C1 segment of cervical spinal cord (tissue), 14 donors: ENCODE results near the gene NPAS3.

Experiments
- DNase-seq, 14 donors: peaks; one replicate each; lab custom pipeline; 2025; lab: John Stamatoyannopoulos, UW

Gene NPAS3

DNA sequence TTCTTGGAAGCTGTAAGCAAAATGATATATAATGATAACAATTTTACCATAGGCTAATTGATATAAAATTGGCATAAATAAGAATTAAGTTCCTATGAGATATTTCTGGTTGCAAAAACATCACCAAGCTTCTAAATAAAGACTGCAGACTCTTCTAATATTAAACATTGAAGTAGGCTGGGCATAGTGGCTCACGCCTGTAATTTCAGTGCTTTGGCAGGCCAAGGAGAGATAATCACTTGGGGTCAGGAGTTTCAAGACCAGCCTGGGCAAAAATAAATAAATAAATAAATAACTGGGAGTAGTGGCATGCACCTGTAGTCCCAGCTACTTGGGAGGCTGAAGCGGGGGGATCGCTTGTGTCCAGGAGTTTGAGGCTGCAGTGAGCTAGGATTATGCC, 71.8 kb downstream of the NPAS3 start:
- no peak for DNase-seq

DNA sequence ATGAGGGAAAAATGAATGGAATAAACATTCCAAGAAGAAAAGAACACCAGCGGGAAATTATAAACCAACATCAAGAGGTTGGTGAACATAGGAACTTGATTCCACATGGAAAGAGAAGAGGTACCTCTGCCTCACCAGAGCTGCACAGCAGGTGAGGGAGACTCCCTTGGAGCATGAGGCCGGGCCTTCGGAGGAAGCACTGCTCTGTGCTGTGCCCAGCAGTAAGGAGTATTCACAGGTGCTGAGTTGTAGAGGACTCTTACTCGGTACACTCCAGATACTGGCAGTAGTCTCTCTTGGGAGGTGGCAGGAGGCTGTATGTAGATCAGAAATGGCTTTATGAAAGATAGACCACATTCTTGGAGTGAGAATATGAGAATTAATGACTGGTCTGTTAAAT, 76.0 kb downstream of the NPAS3 start:
- DNase-seq = no peak

DNA sequence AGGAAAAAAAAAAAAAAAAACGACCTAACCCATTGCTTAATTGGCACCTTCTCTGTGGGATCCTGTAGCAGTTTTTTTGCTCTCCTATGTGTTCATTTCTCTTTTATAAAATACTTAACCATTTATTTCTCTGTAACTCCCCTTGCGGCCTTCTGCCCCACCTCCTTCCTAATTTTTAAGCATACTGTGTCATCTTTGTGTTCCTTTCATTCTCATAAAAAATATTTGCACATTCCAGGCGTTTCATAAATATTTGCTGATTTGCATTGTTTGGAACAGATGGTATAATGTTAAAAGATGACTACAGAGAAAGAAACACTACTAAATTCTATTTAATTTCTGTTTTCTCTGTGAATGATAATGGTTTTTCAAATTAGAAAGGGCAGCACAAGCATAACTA, 77.9 kb downstream of the NPAS3 start:
- no peak for DNase-seq

DNA sequence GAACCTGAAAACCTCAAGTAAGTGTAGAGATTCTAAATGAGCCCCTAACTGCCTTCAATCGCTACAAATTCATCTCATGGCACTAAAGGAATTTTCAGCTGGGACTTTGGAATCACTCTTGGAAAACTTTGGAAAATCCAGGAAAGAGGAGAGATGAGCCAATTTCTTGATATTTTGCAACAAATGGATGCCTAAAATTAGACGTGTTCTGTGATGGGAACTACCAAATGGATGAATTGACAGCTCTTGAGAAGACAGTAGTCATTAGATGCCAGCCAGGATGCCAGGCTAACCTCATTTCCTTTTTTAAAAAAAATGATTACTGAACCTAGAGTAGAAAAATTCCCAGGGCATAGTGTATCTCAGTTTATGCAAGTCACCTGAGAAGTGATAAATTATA, 78.3 kb downstream of the NPAS3 start:
- no peak for DNase-seq

DNA sequence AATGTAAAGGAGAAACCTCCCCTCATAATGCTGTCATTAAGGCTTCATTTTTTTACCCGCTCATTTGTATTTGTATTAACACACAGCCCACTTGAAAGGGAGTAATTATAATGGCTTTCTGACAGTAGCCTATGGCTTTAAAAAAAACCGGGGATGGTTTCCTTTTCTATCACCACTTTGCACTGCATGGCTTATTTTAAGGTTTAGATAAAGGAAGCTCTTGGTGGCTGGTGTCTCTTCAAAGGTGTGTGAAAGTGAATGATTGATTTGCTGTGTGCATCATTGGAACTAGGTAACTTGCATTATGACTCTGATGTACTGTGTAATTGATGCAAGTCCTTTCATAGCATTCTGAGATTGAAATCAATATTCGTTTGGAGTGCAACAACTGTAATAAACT, 80.7 kb downstream of the NPAS3 start:
- no peak for DNase-seq

DNA sequence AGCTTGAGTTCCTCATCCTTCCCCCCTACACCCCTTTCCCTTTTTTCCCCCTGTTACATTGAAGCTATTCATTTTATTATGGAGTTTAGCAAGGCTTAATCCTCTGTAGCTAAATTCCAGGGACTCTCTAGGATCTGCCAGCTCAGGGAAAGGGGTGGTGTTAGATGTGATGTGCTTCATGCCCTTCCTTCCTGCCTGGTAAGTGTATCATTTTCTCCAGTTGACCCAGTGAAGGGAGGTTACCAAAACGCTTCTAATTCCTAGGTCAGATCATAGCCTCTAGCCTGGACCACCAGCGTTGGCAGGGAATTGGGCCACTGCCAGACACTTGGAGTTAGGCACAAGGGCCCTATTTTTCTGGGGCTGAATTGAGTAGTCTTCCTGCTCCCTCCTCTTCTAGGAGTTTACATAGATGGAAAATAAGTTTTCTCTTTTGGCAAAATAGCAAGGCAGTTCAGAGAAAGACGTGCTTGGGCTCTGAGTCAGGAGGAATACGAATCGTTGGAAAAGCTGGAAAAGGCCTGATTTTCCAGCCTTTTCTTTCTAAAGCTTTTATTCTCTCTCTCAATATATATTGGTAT, 88.3 kb downstream of the NPAS3 start:
- peak in 7 of 14 donors; percentile 5 to 30 (median 18) for DNase-seq

DNA sequence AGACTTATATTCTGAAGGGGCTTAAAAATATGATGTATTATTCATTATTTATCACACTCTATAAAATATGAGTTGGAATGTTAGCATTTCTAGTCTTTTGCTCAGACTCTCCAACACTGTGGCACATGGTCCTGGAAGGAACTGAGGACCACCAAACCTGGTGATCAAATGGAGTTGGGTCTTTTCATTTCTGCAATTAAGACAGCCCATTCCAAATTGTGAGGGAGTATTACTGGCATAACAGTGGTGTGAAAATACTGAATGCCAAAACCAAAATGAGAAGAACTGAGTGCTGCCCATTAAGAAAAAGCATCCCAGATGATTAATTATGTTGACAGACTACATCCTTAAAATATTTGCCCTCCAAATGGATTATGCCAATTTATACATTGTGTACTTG, 90.8 kb downstream of the NPAS3 start:
- DNase-seq = no peak

DNA sequence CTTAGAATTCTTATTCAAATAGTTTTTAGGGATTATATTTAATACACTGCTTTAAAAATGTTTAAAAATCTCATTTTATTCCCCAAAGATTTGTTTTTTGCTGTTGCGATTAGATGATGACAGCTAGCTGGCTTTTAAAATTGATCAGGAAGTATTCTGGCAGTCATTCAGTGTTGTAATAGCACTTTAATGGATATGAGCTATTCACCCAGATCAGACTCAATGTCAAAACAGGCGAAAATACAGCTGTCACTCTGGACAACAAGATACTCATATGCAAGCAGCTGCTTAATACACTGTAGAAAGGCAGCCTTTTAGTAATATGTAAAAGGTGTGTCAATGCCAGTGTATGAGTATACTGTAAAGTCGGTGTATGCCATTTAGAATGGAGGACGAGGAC, 91.7 kb downstream of the NPAS3 start:
- DNase-seq = no peak

DNA sequence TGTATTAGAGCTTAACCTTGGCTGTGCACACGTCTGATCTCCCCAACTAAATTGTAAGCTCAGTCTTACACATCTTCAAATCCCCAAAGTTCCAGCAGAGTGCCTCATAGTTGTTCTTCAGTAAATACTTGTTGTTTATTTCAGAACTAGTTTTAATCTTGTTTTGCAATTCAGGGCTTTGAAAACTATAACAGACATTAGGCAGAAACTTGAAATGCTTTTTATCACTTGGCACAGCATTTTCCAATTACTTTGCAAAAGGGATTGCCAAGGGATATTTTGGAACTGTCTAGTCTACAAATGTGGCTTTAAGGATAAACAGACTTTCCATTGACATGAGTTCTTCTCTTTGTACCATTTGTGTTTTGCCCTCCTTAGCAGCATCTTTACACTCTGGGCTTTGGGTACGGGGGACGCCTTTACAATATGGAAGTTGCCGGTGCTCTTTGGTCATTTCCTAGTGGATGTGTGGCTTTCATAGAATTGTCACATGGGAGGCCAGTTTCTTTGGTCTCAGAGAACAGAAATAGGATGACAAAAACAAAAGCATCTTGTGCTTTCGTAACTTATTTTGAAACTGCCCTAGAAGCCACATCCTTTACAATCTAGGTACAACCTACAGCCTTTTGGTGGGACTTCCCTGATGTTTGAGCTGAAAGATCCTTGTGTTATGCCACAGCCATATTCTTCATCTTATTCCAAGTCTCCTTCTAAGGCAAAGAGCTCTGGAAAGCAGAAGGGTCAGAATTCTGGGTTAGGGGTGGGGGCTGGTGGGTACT, 96.9 kb downstream of the NPAS3 start:
- no peak for DNase-seq

DNA sequence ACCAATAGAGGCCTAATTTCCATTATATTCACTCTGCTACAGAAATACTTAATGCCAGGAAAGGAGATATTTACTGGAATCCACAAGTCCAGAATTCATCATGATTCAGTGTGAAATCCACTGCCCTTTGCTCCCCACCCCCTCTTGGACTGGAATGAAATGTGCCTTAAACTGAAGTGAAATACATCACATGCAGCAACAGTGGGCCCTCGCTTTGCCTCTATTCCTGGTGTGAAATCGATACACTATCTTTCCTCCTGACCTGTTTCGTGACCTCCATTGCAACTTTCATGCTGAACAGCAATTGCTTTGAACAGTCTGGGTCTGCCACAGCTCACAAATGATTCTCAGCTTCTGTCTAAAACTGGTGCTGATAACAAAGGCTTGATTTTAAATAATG, 100.6 kb downstream of the NPAS3 start:
- no peak for DNase-seq

DNA sequence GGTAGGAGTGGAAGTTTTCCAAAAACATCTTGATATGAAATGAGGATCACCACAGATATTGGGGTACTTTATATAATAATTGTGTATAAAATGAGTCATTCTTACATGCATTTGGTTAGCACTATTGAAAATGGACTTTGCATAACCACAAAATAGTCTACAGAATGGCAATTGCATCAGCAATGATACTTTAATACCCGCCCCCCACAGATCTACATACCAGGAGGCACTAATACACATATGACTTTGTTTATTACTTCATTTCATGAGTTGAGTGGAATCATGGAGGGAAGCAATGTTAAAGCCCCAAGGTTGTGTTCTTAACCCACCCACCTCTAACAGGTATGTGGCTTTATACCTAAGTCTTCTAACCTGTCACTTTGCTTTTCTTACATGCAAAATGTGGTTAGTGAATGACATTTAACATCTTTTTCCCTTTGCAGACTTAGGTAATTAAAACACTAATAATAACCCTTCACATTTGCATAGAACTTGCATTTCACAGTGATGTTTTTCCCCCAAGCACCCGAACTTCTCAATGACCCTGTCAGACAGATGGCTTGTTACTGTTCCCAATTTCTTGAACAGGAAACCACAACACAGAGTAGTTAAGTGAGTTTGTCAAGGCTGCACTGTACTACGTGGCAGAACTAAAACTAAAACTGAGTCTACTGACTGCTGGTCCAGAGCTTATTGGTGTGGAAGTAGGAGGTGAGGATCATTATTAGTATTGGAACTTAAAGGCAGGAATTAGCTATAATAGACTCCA, 101.9 kb downstream of the NPAS3 start:
- DNase-seq = no peak

DNA sequence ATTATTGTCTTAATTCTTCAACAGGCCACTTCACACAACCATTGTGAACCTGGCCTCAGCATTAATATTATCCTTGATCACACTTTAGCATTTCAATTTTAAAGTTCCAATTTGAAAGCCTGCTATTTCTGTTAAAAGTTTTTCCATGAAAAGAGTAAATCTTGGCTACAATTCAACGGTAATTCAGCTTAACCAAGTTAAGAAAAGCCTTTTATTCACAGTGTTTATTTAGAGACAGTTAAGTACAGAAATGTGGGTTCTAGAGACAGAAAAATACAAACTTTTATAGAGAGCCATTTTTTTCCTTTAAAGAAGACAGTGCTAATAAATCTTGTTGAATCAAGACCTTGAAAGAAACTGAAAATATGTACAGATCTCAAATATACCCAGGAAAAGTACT, 103.9 kb downstream of the NPAS3 start:
- no peak for DNase-seq

DNA sequence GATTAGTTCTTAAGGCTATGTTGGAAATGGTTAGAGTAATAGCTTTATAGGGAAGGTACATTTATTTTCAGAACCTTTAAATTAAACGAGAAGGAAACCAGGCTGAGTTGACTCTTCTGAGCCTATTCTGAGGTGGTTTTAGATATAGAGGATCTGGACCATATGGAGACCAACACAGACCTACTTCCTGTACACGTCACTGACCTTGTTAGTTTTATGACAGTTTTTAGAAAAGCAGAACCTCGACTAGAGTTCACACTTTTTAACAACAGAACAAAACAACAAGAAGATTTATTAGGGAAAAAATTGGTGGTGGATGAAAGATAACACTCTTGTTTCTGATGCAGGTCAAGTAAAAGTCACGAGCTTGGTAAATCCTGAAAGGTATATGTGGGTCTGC, 107.1 kb downstream of the NPAS3 start:
- DNase-seq = no peak

DNA sequence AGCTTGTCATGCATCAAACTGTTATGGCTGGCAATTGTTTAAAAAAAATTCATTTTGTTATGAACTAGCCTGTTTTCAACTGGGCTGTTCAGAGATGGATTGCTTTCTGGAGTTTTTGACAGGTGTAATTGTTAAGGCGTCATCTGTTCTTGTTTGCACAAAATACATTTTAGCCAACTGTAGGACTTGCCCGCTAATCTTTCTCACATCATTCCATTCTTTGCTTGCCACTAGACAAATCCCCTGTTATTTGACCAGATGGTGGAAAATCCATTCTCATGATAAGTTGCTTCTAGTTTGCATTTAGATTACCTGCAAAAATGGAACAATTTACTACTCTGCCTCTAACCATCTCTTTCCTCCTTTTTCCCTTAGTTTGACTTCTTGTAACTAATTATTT, 114.3 kb downstream of the NPAS3 start:
- DNase-seq = no peak

DNA sequence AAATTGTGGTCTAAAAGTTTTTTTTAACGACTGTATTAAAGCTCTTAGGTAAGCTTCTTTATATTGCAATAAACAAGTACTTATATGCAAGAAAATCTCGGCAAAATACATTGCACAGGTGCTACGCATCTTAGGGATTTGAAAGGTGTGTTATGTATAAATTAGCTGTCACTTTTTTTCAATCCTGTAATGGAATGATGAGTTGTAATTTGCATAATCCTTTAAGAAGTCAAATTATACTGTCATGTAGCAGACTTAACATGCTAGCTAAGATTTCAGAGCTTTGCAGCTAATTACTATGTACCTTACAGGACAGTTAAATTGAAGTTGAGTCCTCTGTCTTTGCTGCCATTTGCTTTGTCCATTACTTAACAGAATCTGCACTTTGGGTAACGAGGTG, 117.5 kb downstream of the NPAS3 start:
- no peak for DNase-seq

DNA sequence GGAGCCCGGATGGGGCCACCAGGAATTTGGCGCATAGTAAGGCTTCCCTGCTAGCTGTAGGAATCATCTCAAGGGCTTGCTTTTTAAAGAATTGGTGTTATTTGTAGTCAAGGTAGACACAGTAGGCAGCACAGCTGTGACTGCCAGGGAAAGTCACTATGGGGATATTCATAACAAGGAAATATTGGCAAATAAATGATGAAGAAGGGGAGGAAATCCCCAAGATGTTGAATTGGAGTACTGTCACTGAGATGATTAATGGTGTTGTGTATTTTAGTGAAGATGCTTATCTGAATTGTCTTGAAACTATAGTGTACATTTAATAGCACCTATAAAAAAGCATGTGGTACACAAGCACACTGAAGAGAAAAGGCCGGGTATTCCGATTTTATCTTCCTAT, 118.9 kb downstream of the NPAS3 start:
- no peak for DNase-seq

DNA sequence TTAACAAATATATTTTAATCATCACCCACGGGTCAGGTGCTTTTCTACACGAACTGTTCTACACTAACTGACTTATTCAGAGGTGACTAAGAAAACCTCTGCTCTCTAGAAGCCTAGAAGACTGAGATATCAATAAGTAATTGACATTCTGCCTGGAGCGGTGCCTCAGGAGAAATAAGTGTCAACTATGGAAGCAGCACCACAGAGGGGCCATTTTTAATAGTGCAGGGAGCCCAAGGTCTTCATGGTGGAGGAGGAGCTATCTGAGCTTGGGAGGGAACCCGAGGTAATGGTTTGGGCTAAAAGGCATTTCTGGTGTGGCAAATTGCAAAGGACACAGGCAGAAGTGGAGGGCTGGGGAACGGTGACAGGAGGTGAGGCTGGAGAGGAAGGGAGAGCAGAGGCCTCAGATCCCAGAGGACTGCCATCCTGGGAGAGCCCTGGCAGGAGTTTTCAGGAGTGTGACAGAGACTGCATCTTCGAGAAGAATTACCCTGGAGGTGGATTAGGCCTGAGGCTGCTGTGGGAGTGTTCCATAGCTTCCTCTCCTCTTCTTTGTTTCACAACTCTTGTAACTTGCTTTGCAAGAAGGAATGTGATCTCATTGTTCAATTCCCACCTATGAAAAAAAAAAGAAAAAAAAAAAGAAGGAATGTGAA, 123.1 kb downstream of the NPAS3 start:
- peak in 1 of 14 donors; percentile 8 for DNase-seq

DNA sequence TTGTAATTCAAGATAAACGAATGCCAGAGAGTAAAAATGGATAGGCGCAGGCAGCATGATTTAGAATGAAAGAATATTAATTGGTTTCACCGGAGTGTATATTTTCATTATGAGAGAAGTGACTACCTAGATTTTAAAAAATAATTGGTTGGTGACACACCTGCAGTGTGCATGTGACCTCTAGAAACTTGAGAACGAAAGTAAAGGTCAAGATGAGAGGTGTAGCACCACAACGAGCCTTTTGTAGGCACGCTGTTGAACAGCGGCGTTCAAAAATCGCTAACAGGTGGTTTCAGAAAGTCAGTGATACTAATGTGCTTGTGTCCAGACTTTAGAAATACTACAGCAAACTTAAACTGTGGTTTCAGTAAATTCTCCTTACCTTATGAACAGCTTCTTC, 123.8 kb downstream of the NPAS3 start:
- no peak for DNase-seq

DNA sequence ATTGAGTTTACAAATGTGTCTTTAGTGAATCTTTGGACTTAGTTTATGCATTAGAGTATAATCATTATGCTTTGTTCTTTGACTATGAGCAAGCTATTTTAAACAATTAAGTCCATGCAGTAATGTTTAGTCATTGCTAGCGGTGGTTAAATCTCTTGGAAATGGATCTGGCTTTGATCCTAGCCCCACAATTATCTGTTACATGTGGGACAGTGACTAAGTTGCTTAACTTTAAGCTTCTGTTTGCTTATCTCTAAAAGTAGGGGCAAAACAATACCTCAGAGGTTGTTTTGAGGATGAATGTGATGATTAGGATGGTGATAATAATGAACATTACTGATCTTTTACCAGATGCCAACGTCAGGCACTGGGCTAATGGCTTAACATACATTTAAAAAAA, 124.2 kb downstream of the NPAS3 start:
- DNase-seq = no peak

DNA sequence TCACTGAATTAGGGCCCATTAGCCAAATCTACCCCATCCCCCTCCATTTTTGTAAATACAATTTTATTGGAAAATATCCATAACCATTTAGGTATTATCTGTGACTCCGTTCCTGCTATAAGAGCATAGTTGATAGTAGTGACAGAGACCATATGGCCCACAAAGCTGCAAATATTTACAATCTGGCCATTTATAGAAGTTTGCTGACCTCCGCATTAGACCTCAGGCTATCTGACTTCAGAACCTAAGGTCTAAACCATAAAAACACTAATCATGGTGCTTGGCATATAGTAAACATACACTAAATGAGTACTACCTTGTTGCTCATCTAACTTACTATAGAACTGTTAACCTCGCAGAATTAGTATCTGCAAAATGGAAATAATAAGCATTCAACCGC, 124.8 kb downstream of the NPAS3 start:
- no peak for DNase-seq

DNA sequence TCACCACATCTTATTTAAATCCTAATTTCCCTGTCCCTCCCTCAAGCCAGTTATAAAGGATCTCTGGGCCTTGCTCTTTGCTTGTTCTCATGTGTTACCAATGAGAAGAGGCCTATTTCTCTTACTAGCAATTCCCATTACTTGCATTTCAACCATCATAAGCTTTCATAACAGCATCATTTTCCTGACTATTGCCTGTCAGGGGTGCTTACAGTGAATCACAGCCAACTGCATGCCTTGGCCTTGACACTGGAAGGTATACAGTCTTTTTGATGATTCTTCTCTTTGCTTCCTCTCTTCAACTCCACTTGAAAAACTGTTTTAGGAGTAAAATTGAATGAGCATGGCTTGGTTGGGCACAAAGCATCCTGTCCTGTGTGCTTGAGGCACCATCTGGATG, 127.0 kb downstream of the NPAS3 start:
- no peak for DNase-seq

DNA sequence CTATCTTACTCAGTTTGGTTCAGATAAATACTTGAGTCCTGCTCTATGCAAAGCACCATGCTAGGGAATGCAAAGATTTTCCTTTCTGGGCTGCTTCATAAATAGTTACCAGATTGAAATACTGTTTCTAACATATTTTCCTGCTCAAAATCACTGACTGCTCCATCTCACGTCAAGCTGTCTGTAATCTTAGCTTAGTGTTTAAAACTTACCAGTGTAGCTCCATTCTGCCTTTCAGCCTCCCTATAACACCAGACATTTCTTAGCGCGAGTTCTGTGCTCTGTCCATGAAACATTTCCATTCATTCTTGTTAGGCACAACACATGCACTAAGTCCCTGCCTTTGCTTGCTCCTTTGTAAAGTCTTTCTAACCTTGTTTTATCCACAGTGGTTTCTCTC, 129.4 kb downstream of the NPAS3 start:
- no peak for DNase-seq
